ENCODE results near the gene CLDN12. TPM values are rescaled to one million over a fixed set of nuclear protein-coding genes. Genes with fewer than 3 reads are reported as not detected.

Gene CLDN12
- total RNA-seq, 1 experiment from 2014 or later, result 39.4 TPM

DNA sequence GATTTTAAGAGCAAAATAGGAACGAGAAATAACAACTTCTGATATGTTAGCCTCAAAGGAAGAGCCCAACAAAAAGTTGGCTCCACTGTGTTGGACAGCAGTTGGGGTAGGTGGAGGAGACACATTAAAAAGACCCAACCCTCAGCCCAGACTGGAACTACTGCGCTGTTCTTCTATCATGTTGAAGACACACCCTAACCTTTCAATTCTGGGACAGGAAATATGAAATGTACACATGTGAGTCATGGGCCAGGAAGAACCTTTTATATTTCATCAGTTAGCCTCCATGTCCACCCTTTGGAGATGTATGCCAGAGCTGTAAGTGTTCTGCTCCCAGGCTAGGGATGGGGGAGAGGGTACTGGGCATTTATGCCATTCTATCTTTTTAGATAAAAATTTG, 22.1 kb downstream of the CLDN12 start:
- POLR2A ChIA-PET, result no interaction called here
- ATAC-seq, result no peak

GRCh38 chr7:90430614-90431460, 27.6 kb downstream of the CLDN12 start:
- H3K36me3 Mint-ChIP-seq, result no peaks in the 10 kb centered on the region; the same call in 1 of the 2 replicates
- H3K27ac Mint-ChIP-seq, result no peak overlapping the region
- POLR2A ChIA-PET, result no interaction called here
- CTCF ChIA-PET, result no interaction called here
- ATAC-seq (peak; percentile 65), DNase-seq (ENCODE audit: low spot score) (peak; percentile 21)
- no peak overlapping the region for H3K4me3 Mint-ChIP-seq
- no peaks in the 10 kb centered on the region for H3K27me3 Mint-ChIP-seq (ENCODE audit: low read depth)
- H3K9me3 Mint-ChIP-seq, result peaks cover 43% of the 10 kb centered on the region
- H3K4me1 Mint-ChIP-seq, result peaks cover 12% of the 10 kb centered on the region
- TF ChIP-seq, protein P1, sequence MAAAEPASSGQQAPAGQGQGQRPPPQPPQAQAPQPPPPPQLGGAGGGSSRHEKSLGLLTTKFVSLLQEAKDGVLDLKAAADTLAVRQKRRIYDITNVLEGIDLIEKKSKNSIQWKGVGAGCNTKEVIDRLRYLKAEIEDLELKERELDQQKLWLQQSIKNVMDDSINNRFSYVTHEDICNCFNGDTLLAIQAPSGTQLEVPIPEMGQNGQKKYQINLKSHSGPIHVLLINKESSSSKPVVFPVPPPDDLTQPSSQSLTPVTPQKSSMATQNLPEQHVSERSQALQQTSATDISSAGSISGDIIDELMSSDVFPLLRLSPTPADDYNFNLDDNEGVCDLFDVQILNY (CRISPR knock-in tag; IDR thresholded peaks at IDR 0.05), result no peak
- TF ChIP-seq, protein P2, sequence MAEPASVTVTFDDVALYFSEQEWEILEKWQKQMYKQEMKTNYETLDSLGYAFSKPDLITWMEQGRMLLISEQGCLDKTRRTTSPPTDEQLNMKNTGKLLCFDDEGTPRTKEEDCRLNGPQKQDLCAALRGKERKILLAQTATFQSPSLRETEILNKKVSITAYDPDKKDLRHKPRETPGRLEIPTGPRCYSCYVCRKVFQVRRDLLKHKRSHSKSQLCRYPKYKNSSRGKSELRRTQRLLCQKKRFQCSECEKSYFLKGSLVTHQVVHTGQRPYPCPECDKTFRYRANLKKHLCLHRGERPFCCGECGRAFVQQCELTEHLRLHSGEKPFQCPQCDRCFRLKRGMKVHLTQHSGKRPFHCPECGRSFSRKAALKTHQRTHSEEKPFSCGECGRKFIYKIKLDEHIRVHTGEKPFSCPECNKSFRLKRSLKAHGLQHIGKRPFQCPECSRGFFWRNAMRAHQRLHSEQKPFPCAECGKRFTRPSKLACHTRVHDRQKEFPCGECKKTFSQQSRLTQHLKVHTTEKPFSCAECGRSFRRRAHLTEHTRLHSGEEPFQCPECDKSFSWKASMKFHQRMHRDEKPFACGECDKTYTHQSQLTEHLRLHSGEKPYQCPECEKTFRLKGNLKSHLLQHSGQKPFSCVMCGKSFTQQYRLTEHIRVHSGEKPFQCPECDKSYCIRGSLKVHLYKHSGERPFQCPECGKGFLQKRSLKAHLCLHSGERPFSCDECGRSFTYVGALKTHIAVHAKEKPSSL (CRISPR knock-in tag; conservative IDR thresholded peaks at IDR 0.05), result no peak
- no peak for TF ChIP-seq ESRRA (CRISPR knock-in tag; IDR thresholded peaks at IDR 0.05; ENCODE audit: borderline replicate concordance)
- TF ChIP-seq ZNF232 (CRISPR knock-in tag; IDR thresholded peaks at IDR 0.05), result no peak
- TF ChIP-seq TCF7 (CRISPR knock-in tag; IDR thresholded peaks at IDR 0.05; ENCODE audit: low read depth), result no peak
- TF ChIP-seq CDX4 (CRISPR knock-in tag; IDR thresholded peaks at IDR 0.05; ENCODE audit: borderline replicate concordance), result no peak
- TF ChIP-seq, protein P3, sequence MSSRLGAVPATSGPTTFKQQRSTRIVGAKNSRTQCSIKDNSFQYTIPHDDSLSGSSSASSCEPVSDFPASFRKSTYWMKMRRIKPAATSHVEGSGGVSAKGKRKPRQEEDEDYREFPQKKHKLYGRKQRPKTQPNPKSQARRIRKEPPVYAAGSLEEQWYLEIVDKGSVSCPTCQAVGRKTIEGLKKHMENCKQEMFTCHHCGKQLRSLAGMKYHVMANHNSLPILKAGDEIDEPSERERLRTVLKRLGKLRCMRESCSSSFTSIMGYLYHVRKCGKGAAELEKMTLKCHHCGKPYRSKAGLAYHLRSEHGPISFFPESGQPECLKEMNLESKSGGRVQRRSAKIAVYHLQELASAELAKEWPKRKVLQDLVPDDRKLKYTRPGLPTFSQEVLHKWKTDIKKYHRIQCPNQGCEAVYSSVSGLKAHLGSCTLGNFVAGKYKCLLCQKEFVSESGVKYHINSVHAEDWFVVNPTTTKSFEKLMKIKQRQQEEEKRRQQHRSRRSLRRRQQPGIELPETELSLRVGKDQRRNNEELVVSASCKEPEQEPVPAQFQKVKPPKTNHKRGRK (CRISPR knock-in tag; IDR thresholded peaks at IDR 0.05; ENCODE audit: borderline replicate concordance), result no peak
- TF ChIP-seq NFATC4 (CRISPR knock-in tag; IDR thresholded peaks at IDR 0.05), result no peak
- TF ChIP-seq, protein P4, sequence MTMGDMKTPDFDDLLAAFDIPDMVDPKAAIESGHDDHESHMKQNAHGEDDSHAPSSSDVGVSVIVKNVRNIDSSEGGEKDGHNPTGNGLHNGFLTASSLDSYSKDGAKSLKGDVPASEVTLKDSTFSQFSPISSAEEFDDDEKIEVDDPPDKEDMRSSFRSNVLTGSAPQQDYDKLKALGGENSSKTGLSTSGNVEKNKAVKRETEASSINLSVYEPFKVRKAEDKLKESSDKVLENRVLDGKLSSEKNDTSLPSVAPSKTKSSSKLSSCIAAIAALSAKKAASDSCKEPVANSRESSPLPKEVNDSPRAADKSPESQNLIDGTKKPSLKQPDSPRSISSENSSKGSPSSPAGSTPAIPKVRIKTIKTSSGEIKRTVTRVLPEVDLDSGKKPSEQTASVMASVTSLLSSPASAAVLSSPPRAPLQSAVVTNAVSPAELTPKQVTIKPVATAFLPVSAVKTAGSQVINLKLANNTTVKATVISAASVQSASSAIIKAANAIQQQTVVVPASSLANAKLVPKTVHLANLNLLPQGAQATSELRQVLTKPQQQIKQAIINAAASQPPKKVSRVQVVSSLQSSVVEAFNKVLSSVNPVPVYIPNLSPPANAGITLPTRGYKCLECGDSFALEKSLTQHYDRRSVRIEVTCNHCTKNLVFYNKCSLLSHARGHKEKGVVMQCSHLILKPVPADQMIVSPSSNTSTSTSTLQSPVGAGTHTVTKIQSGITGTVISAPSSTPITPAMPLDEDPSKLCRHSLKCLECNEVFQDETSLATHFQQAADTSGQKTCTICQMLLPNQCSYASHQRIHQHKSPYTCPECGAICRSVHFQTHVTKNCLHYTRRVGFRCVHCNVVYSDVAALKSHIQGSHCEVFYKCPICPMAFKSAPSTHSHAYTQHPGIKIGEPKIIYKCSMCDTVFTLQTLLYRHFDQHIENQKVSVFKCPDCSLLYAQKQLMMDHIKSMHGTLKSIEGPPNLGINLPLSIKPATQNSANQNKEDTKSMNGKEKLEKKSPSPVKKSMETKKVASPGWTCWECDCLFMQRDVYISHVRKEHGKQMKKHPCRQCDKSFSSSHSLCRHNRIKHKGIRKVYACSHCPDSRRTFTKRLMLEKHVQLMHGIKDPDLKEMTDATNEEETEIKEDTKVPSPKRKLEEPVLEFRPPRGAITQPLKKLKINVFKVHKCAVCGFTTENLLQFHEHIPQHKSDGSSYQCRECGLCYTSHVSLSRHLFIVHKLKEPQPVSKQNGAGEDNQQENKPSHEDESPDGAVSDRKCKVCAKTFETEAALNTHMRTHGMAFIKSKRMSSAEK (CRISPR knock-in tag; IDR thresholded peaks at IDR 0.05; ENCODE audit: borderline replicate concordance), result no peak
- TF ChIP-seq, protein P5, sequence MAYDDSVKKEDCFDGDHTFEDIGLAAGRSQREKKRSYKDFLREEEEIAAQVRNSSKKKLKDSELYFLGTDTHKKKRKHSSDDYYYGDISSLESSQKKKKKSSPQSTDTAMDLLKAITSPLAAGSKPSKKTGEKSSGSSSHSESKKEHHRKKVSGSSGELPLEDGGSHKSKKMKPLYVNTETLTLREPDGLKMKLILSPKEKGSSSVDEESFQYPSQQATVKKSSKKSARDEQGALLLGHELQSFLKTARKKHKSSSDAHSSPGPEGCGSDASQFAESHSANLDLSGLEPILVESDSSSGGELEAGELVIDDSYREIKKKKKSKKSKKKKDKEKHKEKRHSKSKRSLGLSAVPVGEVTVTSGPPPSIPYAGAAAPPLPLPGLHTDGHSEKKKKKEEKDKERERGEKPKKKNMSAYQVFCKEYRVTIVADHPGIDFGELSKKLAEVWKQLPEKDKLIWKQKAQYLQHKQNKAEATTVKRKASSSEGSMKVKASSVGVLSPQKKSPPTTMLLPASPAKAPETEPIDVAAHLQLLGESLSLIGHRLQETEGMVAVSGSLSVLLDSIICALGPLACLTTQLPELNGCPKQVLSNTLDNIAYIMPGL (CRISPR knock-in tag; IDR thresholded peaks at IDR 0.05), result no peak

More for the DNA sequence above, 22.1 kb downstream of the CLDN12 start:
- H3K36me3 Mint-ChIP-seq, result peaks cover 25% of the 10 kb centered on the region
- no peak overlapping the region for H3K27ac Mint-ChIP-seq
- no peak for DNase-seq (ENCODE audit: low spot score)
- peaks cover 2% of the 10 kb centered on the region; the same call in 1 of the 2 replicates for H3K4me1 Mint-ChIP-seq
- TF ChIP-seq CREM (CRISPR knock-in tag; IDR thresholded peaks at IDR 0.05), result no peak
- no peak for TF ChIP-seq FOXJ3 (CRISPR knock-in tag; IDR thresholded peaks at IDR 0.05; ENCODE audit: borderline replicate concordance)
- no peak for TF ChIP-seq ATF1 (CRISPR knock-in tag; IDR thresholded peaks at IDR 0.05)
- no peak for TF ChIP-seq MLX (CRISPR knock-in tag; IDR thresholded peaks at IDR 0.05)
- no peak for TF ChIP-seq GABPB1 (CRISPR knock-in tag; IDR thresholded peaks at IDR 0.05)
- TF ChIP-seq, protein P6, sequence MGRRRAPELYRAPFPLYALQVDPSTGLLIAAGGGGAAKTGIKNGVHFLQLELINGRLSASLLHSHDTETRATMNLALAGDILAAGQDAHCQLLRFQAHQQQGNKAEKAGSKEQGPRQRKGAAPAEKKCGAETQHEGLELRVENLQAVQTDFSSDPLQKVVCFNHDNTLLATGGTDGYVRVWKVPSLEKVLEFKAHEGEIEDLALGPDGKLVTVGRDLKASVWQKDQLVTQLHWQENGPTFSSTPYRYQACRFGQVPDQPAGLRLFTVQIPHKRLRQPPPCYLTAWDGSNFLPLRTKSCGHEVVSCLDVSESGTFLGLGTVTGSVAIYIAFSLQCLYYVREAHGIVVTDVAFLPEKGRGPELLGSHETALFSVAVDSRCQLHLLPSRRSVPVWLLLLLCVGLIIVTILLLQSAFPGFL (CRISPR knock-in tag; IDR thresholded peaks at IDR 0.05; ENCODE audit: borderline replicate concordance), result no peak
- no peak for TF ChIP-seq OVOL2 (CRISPR knock-in tag; IDR thresholded peaks at IDR 0.05; ENCODE audit: borderline replicate concordance)
- TF ChIP-seq IRF1 (CRISPR knock-in tag; IDR thresholded peaks at IDR 0.05), result no peak
- TF ChIP-seq KAT7 (CRISPR knock-in tag; IDR thresholded peaks at IDR 0.05; ENCODE audit: borderline replicate concordance), result no peak
- no peaks in the 10 kb centered on the region for H3K27me3 Mint-ChIP-seq (ENCODE audit: low read depth)
- peaks cover 33% of the 10 kb centered on the region for H3K9me3 Mint-ChIP-seq
- CTCF ChIA-PET, result no interaction called here
- H3K4me3 Mint-ChIP-seq, result no peak overlapping the region

All from WTC11 (cell line).